Fibroblast of skin of abdomen (primary cell): ENCODE results near the gene ERG28.

Source experiments
- DNase-seq: peaks from one replicate; pipeline ENCODE4 v3.0.0-alpha.2; 2013

ERG28 gene

GRCh38 chr14:75658957-75659356 is 1.7 kb downstream of the ERG28 start:
- no peak for DNase-seq

- no peak for DNase-seq
These were observed 3.3 kb downstream of the ERG28 start for GRCh38 chr14:75657331-75657730.

GRCh38 chr14:75655235-75655634 is 5.4 kb downstream of the ERG28 start:
- no peak for DNase-seq

- DNase-seq: peak; percentile 44
These were observed 6.4 kb downstream of the ERG28 start for GRCh38 chr14:75654127-75654732.

- no peak for DNase-seq
These were observed 7.1 kb downstream of the ERG28 start for GRCh38 chr14:75653563-75653962.

GRCh38 chr14:75650253-75651058 is 10.2 kb downstream of the ERG28 start:
- DNase-seq: no peak

GRCh38 chr14:75649773-75650172 is 10.9 kb downstream of the ERG28 start:
- no peak for DNase-seq

- DNase-seq: no peak
These were observed 11.3 kb downstream of the ERG28 start for GRCh38 chr14:75649337-75649736.

GRCh38 chr14:75648066-75648838 is 12.4 kb downstream of the ERG28 start:
- peak; percentile 77 for DNase-seq

- no peak for DNase-seq
These were observed 13.0 kb downstream of the ERG28 start for GRCh38 chr14:75647640-75648039.

GRCh38 chr14:75646762-75647161 is 13.9 kb downstream of the ERG28 start:
- DNase-seq: no peak

GRCh38 chr14:75645056-75645455 is 15.6 kb downstream of the ERG28 start:
- DNase-seq: no peak

- DNase-seq: no peak
These were observed 16.7 kb downstream of the ERG28 start for GRCh38 chr14:75643985-75644384.

GRCh38 chr14:75640876-75641275 is 19.8 kb downstream of the ERG28 start:
- no peak for DNase-seq

GRCh38 chr14:75636100-75636692 is 24.5 kb downstream of the ERG28 start:
- DNase-seq: peak; percentile 8

GRCh38 chr14:75634848-75635247 is 25.8 kb downstream of the ERG28 start:
- DNase-seq: no peak

- peak; percentile 5 for DNase-seq
These were observed 29.2 kb downstream of the ERG28 start for GRCh38 chr14:75631453-75631831.

GRCh38 chr14:75630695-75631452 is 29.8 kb downstream of the ERG28 start:
- no peak for DNase-seq

GRCh38 chr14:75628816-75629215 is 31.9 kb downstream of the ERG28 start:
- no peak for DNase-seq

GRCh38 chr14:75627406-75627805 is 33.3 kb downstream of the ERG28 start:
- no peak for DNase-seq

- no peak for DNase-seq
These were observed 33.8 kb downstream of the ERG28 start for GRCh38 chr14:75626863-75627262.

GRCh38 chr14:75626396-75626795 is 34.3 kb downstream of the ERG28 start:
- DNase-seq: no peak
